Endothelial cell of umbilical vein (primary cell): ENCODE data around the gene DUSP10. TPM values are rescaled to one million over a fixed set of nuclear protein-coding genes. Genes with fewer than 3 reads are reported as not detected.

Experiments
- BruUV-seq: library from RNA; stranded (reverse); fragments of 400-500 nt; replicated peaks from 2 replicates; lab custom pipeline; 2021; lab: Mats Ljungman, UMichigan
- CTCF ChIA-PET: fragments of 300-600, 350-600 bp; sonication (Branson Sonifier 250); formaldehyde crosslinking; loops from one replicate; lab custom pipeline; 2021; ENCODE audit warnings: antibody characterized with exemption, inconsistent platforms; lab: Charles Lee
- POLR2A ChIA-PET: fragments of 300-600, 350-600 bp; sonication (Branson Sonifier 250); formaldehyde crosslinking; loops from one replicate; lab custom pipeline; 2021; ENCODE audit warnings: antibody characterized with exemption, inconsistent platforms; lab: Charles Lee
- DNase-seq: peaks from one replicate; pipeline ENCODE4 v3.0.0-alpha.2; 2011; ENCODE audit warnings: low read depth, low spot score
- FAIRE-seq: peaks from 2 replicates; lab custom pipeline; 2011; peaks lifted over from hg19 to GRCh38; lab: Jason Lieb, UNC
- H2AFZ ChIP-seq: 2 replicates; pipeline ENCODE4 v1.6.0; 2012; ENCODE audit warnings: low read depth, low read length, control low read depth, inconsistent platforms
- H3K27ac ChIP-seq: 2 replicates; pipeline ENCODE4 v1.5.1; 2011; ENCODE audit warnings: low read depth, mild to moderate bottlenecking, control low read depth, low read length, moderate library complexity; ENCODE audit not compliant: insufficient read depth
- H3K27me3 ChIP-seq, 2 experiments: 2 replicates each; pipeline versions ENCODE4 v1.6.0 to v1.6.1; 2011; ENCODE audit warnings: low read length in 2 of 2, mixed read lengths in 1 of 2; ENCODE audit not compliant: control insufficient read depth in 2 of 2, insufficient read depth in 2 of 2
- H3K36me3 ChIP-seq, 2 experiments: 2 replicates in 1 of 2; 3 replicates in 1 of 2; pipeline ENCODE4 v1.5.1; 2011; ENCODE audit warnings: low read length in 2 of 2, mild to moderate bottlenecking in 1 of 2, moderate library complexity in 1 of 2; ENCODE audit not compliant: control insufficient read depth in 2 of 2, insufficient read depth in 2 of 2; ENCODE audit errors: extremely low read depth in 1 of 2
- H3K4me1 ChIP-seq: 3 replicates; pipeline ENCODE4 v1.5.1; 2011; ENCODE audit warnings: mild to moderate bottlenecking, low read length; ENCODE audit not compliant: control insufficient read depth, insufficient read depth; ENCODE audit errors: extremely low read depth
- H3K4me2 ChIP-seq: 2 replicates; pipeline ENCODE4 v1.6.1; 2011; ENCODE audit warnings: low read length, control low read depth, mixed read lengths; ENCODE audit not compliant: insufficient read depth
- H3K4me3 ChIP-seq, 3 experiments: fragments of 200-600 bp in 1 of 3; sonication (generic), shearing (Covaris generic) in 1 of 3; replicated peaks in 1 of 3; 2 replicates each; pipeline ENCODE4 v1.5.1; 2011 to 2016; ENCODE audit warnings: control low read depth in 3 of 3, low read length in 3 of 3, mild to moderate bottlenecking in 2 of 3, inconsistent platforms in 1 of 3, low read depth in 1 of 3, moderate library complexity in 1 of 3; ENCODE audit not compliant: insufficient read depth in 1 of 3
- H3K79me2 ChIP-seq: 2 replicates; pipeline ENCODE4 v1.6.0; 2012; ENCODE audit warnings: low read length, inconsistent platforms; ENCODE audit not compliant: control insufficient read depth, insufficient read depth
- H3K9ac ChIP-seq: replicated peaks from 2 replicates; pipeline ENCODE3; 2011; ENCODE audit warnings: low read length, control low read depth; ENCODE audit not compliant: insufficient read depth; ENCODE audit errors: extremely low read depth
- H3K9me1 ChIP-seq: replicated peaks from 3 replicates; pipeline ENCODE4 v1.6.0; 2011; ENCODE audit warnings: mild to moderate bottlenecking, low read length; ENCODE audit not compliant: control insufficient read depth, insufficient read depth; ENCODE audit errors: extremely low read depth
- H3K9me3 ChIP-seq: replicated peaks from 2 replicates; pipeline ENCODE4 v1.5.1; 2012; ENCODE audit warnings: low read length, inconsistent platforms; ENCODE audit not compliant: control insufficient read depth, insufficient read depth
- H4K20me1 ChIP-seq: replicated peaks from 2 replicates; pipeline ENCODE3; 2011; ENCODE audit warnings: mild to moderate bottlenecking, low read length; ENCODE audit not compliant: control insufficient read depth, insufficient read depth; ENCODE audit errors: extremely low read depth
- EZH2 ChIP-seq: IDR thresholded peaks from 2 replicates; pipeline ENCODE4 v1.6.1; 2012; ENCODE audit warnings: borderline replicate concordance, low read depth, mild to moderate bottlenecking, moderate library complexity, low read length, inconsistent platforms; ENCODE audit not compliant: severe bottlenecking
- FOS ChIP-seq: IDR thresholded peaks from 2 replicates; pipeline ENCODE4 v1.6.1; 2011; ENCODE audit warnings: mild to moderate bottlenecking, low read length, moderate library complexity, borderline replicate concordance; ENCODE audit not compliant: insufficient read depth
- GATA2 ChIP-seq: IDR thresholded peaks from 2 replicates; pipeline ENCODE4 v1.7.0; 2011; ENCODE audit warnings: low read depth, mild to moderate bottlenecking, moderate library complexity, mixed read lengths, low read length; ENCODE audit not compliant: insufficient read length, insufficient read depth
- JUN ChIP-seq: IDR thresholded peaks from 2 replicates; pipeline ENCODE4 v1.6.1; 2011; ENCODE audit warnings: borderline replicate concordance, low read depth; ENCODE audit not compliant: insufficient read length, insufficient read depth
- MAX ChIP-seq: IDR thresholded peaks from 2 replicates; pipeline ENCODE4 v1.6.1; 2011; ENCODE audit not compliant: insufficient read depth, insufficient read length
- MYC ChIP-seq: IDR thresholded peaks from one replicate; pipeline ENCODE4 v1.6.1; 2011; ENCODE audit warnings: mild to moderate bottlenecking, low read depth, low read length
- POLR2A ChIP-seq: IDR thresholded peaks from 2 replicates; pipeline ENCODE4 v1.6.1; 2012; ENCODE audit warnings: low read depth, mild to moderate bottlenecking, control low read depth, low read length
- POLR2AphosphoS5 ChIP-seq: IDR thresholded peaks from 2 replicates; pipeline ENCODE4 v1.6.1; 2012; ENCODE audit warnings: low read depth, mild to moderate bottlenecking, control low read depth, low read length, moderate library complexity; ENCODE audit not compliant: insufficient read depth
- dilution Hi-C: fragments of 300-500 bp; cut with MboI; formaldehyde crosslinking; loops from one replicate; pipeline ENCODE4 v1.15.0; 2019; ENCODE audit warnings: low sequenced_read_pairs; ENCODE audit not compliant: extremely low pct_ligation_motif_present
- intact Hi-C: fragments of 100-400 bp; cut with micrococcal nuclease; formaldehyde crosslinking; loops from one replicate; pipeline ENCODE4 v1.10.0; 2022
- polyA plus RNA-seq, 4 experiments: library from polyadenylated mRNA; depleted of rRNA in 3 of 4; stranded (reverse) in 3 of 4; unstranded in 1 of 4; fragments of >200 nt; gene quantifications; 2 replicates each; pipeline versions ENCODE4 v1.2.1 to v1.2.3, GENCODE V29; 2011 to 2012; ENCODE audit warnings: missing spikeins in 1 of 4
- total RNA-seq: library from RNA; stranded (reverse); gene quantifications from 2 replicates; pipeline ENCODE4 v1.2.3, GENCODE V29; 2021
- TF ChIP-seq, protein P1 (sequence below), 2 donors: IDR thresholded peaks; 1 replicate in 1 of 2; 2 replicates in 1 of 2; pipeline ENCODE4 v1.5.1; 2011; ENCODE audit warnings: low read length in 2 of 2, mild to moderate bottlenecking in 2 of 2, moderate library complexity in 2 of 2, control low read depth in 1 of 2, inconsistent platforms in 1 of 2, low read depth in 1 of 2; ENCODE audit not compliant: insufficient read depth in 1 of 2; ENCODE audit errors: extremely low read depth in 1 of 2

Gene DUSP10
- total and polyA plus RNA-seq, 2 donors (not counting 3 experiments of a cell fraction or from before 2014, with no cell fraction given), result 1.6 to 1.9 TPM

DNA sequence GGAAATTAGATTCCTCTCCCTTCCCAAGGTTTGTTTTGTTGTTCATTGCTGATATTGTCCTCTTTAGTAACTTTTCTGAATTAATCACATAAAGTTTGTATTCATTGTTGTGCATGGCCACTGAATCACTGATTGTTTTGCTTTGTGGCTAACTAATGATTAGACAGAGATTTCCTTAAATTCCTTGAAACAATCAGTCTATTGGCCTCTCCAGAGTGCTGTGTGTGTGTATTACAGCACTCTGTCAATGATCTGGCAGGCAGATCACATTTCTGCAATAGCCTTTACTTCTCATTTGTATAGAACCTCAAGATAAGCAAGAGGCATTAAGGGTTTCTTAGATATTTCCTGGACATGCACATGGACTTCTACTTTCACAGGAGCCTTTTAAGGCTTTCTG, 78.6 kb downstream of the DUSP10 start:
- Histone ChIP-seq H3K79me2 (no peaks in the 10 kb centered on the region), H3K9me1 (no peaks in the 10 kb centered on the region), H3K27ac (no peak overlapping the region), H3K9ac (no peak overlapping the region), H3K27me3 (peaks cover 5 to 39% of the 10 kb centered on the region in 2 experiments), H3K4me2 (no peak overlapping the region), H3K36me3 (no peaks in the 10 kb centered on the region), H3K9me3 (no peaks in the 10 kb centered on the region), H3K4me1 (peaks cover 5% of the 10 kb centered on the region), H4K20me1 (no peaks in the 10 kb centered on the region), H3K4me3 (no peak overlapping the region), H2AFZ (no peak overlapping the region)
- BruUV-seq, result no TSS peak
- TF ChIP-seq EZH2, result no peak
- no peak for TF ChIP-seq MYC
- intact Hi-C loops, result no loop called here
- dilution Hi-C loops, result no loop called here
- ChIA-PET CTCF (no interaction called here), POLR2A (no interaction called here)
- no peak for FAIRE-seq
- DNase-seq, result no peak

DNA sequence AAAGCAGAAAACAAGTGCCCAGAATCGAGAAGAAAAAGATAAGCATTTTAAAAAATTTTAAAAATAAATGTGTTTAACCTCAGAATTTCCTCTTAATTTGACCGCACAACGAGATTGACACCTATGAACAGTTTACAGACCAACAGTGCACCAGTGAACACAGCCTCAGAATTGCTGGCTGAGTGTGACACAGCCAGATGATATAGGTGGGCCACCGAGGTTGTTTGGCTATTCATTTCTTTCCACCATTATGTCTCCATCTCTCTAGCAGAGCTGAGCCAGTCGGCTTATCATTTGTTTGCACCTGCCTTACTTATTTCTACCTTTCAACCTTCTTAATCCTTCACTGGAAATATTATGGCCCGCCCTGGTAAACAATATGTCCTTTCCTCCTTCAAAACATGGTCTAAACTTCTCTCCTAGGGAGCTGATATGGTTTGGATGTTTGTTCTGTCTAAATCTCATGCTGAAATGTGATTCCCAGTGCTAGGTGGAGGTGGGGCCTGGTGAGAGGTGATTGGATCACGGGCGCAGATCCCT, 86.1 kb downstream of the DUSP10 start:
- no TSS peak for BruUV-seq

More for the DNA sequence above, 86.1 kb downstream of the DUSP10 start:
- no peaks in the 10 kb centered on the region for H3K36me3 ChIP-seq
- no peaks in the 10 kb centered on the region for H3K9me1 ChIP-seq
- ChIA-PET POLR2A (no interaction called here), CTCF (interaction anchor here (1.1 to 1.9 kb wide), 2 partner anchors 14 to 16 kb away, joined by 3 to 7 read pairs; no protein-coding TSS in a partner anchor)
- DNase-seq, result no peak
- no peaks in the 10 kb centered on the region for H4K20me1 ChIP-seq
- no peaks in the 10 kb centered on the region for H3K27me3 ChIP-seq
- H3K9me3 ChIP-seq, result no peaks in the 10 kb centered on the region
- dilution Hi-C loops (no loop called here), intact Hi-C loops (no loop called here)
- H3K4me2 ChIP-seq, result no peak overlapping the region
- no peak overlapping the region for H3K27ac ChIP-seq
- H2AFZ ChIP-seq, result no peak overlapping the region
- no peak overlapping the region for H3K4me3 ChIP-seq
- FAIRE-seq, result no peak
- H3K79me2 ChIP-seq, result no peaks in the 10 kb centered on the region
- TF ChIP-seq EZH2 (no peak), FOS (no peak), POLR2A (no peak), JUN (no peak), GATA2 (no peak), MYC (no peak), MAX (no peak), POLR2AphosphoS5 (no peak)
- TF ChIP-seq, protein P1, sequence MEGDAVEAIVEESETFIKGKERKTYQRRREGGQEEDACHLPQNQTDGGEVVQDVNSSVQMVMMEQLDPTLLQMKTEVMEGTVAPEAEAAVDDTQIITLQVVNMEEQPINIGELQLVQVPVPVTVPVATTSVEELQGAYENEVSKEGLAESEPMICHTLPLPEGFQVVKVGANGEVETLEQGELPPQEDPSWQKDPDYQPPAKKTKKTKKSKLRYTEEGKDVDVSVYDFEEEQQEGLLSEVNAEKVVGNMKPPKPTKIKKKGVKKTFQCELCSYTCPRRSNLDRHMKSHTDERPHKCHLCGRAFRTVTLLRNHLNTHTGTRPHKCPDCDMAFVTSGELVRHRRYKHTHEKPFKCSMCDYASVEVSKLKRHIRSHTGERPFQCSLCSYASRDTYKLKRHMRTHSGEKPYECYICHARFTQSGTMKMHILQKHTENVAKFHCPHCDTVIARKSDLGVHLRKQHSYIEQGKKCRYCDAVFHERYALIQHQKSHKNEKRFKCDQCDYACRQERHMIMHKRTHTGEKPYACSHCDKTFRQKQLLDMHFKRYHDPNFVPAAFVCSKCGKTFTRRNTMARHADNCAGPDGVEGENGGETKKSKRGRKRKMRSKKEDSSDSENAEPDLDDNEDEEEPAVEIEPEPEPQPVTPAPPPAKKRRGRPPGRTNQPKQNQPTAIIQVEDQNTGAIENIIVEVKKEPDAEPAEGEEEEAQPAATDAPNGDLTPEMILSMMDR (IDR thresholded peaks at IDR 0.05; ENCODE audit: extremely low read depth in 1 of 2, insufficient read depth in 1 of 2, low read depth in 1 of 2, low read length in 2 of 2), result no peak
- no peaks in the 10 kb centered on the region for H3K4me1 ChIP-seq
- no peak overlapping the region for H3K9ac ChIP-seq
